ENCODE measurements around the gene KIF5C. TPM values are rescaled to one million over a fixed set of nuclear protein-coding genes. Genes with fewer than 3 reads are reported as not detected.

The KIF5C gene
- total RNA-seq, 1 experiment from 2014 or later: 8.3 TPM

- H3K4me1 ChIP-seq (ENCODE audit: low read length): no peaks in the 10 kb centered on the region
- H3K4me2 ChIP-seq (ENCODE audit: low read depth, low read length, poor library complexity, severe bottlenecking): no peak overlapping the region
- no peaks in the 10 kb centered on the region for H3K9me3 ChIP-seq (ENCODE audit: low read length)
- no peaks in the 10 kb centered on the region for H3K36me3 ChIP-seq (ENCODE audit: insufficient read depth, low read length)
- H3K79me2 ChIP-seq (ENCODE audit: low read length): no peaks in the 10 kb centered on the region
- no peaks in the 10 kb centered on the region for H3K9me2 ChIP-seq (replicated peaks; ENCODE audit: insufficient read depth, low read length)
- no peak overlapping the region for H3K27ac ChIP-seq (ENCODE audit: low read length)
- H2AFZ ChIP-seq (ENCODE audit: low read length): no peak overlapping the region
- H4K20me1 ChIP-seq (ENCODE audit: insufficient read depth, low read depth, low read length): no peaks in the 10 kb centered on the region
- DNase-seq: no peak
- no peak overlapping the region for H3K9ac ChIP-seq (ENCODE audit: low read length)
- no peaks in the 10 kb centered on the region for H3K27me3 ChIP-seq (ENCODE audit: low read length)
- H3K4me3 ChIP-seq (ENCODE audit: low read length): no peak overlapping the region
Observed at GRCh38 chr2:149056541-149057255, 181.7 kb downstream of the KIF5C start.

DNA sequence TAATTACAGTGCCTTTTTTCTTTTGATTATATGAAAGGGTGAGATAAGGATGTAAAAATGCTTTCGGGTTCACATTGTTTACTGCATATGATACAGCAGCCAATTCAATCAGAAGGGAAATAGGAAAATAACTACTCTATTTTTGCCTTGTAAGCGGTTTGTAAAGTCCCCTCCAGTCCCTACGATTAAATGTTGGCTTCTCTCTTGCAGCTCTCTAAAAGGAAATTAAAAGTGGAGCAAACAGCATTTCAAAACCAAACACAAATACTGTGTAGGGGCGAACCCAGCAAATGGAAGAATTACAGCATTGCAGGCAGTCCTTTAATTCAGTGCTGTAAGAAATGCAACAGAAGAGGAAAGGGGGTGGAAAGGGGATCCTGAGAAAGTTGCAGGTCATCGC is 182.4 kb downstream of the KIF5C start:
- Histone ChIP-seq H3K36me3 (ENCODE audit: insufficient read depth, low read length) (no peaks in the 10 kb centered on the region), H2AFZ (ENCODE audit: low read length) (no peak overlapping the region), H4K20me1 (ENCODE audit: insufficient read depth, low read depth, low read length) (no peaks in the 10 kb centered on the region), H3K9me2 (replicated peaks; ENCODE audit: insufficient read depth, low read length) (no peaks in the 10 kb centered on the region), H3K4me1 (ENCODE audit: low read length) (no peaks in the 10 kb centered on the region), H3K79me2 (ENCODE audit: low read length) (no peaks in the 10 kb centered on the region), H3K27me3 (ENCODE audit: low read length) (no peaks in the 10 kb centered on the region), H3K4me3 (ENCODE audit: low read length) (no peak overlapping the region), H3K9me3 (ENCODE audit: low read length) (no peaks in the 10 kb centered on the region), H3K4me2 (ENCODE audit: low read depth, low read length, poor library complexity, severe bottlenecking) (no peak overlapping the region), H3K9ac (ENCODE audit: low read length) (no peak overlapping the region), H3K27ac (ENCODE audit: low read length) (no peak overlapping the region)
- no peak for DNase-seq

DNA sequence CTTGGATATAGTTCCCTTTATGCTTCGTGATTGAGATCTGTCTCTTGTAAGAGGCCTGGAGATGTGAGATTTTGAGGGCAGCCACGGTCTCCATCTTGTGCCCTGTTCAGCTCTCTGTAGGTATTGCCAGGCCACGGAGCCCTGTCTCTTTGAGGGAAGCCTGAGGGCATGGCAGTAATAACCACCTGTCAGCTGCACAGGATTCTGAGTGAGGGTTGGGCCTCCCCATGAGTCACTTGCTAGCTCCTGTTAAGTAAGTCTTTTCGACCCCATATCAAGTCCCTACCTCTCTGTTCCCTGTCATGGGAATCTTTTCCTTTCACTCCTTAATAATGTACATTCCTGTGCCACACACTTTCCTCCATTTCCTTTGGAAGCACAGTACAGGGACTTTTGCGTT is 183.9 kb downstream of the KIF5C start:
- Histone ChIP-seq H4K20me1 (ENCODE audit: insufficient read depth, low read depth, low read length) (no peaks in the 10 kb centered on the region), H3K4me3 (ENCODE audit: low read length) (no peak overlapping the region), H3K9me2 (replicated peaks; ENCODE audit: insufficient read depth, low read length) (no peaks in the 10 kb centered on the region), H2AFZ (ENCODE audit: low read length) (no peak overlapping the region), H3K27me3 (ENCODE audit: low read length) (no peaks in the 10 kb centered on the region), H3K9me3 (ENCODE audit: low read length) (no peaks in the 10 kb centered on the region), H3K27ac (ENCODE audit: low read length) (no peak overlapping the region), H3K36me3 (ENCODE audit: insufficient read depth, low read length) (no peaks in the 10 kb centered on the region), H3K79me2 (ENCODE audit: low read length) (no peaks in the 10 kb centered on the region), H3K4me2 (ENCODE audit: low read depth, low read length, poor library complexity, severe bottlenecking) (no peak overlapping the region), H3K4me1 (ENCODE audit: low read length) (no peaks in the 10 kb centered on the region), H3K9ac (ENCODE audit: low read length) (no peak overlapping the region)
- DNase-seq: no peak

DNA sequence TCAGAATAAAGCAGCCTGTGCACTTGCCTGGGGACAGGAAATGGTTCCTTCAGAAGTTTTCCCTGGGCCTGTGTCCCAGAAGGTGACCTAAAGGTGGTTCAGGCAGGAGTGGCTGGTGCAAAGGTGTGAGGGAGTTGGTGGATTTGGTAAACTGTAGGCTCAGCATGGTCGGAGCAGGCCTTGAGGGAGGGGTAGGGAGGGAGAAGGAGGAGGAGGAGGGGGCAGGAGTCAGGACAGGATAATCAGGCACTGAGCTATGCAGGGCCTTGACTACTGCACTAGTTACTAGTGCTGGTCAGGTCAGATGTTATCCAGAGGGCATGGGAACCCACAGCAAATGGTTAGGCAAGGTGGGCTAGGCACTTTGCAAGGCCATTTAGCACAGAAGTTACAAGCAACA is 184.8 kb downstream of the KIF5C start:
- Histone ChIP-seq H4K20me1 (ENCODE audit: insufficient read depth, low read depth, low read length) (no peaks in the 10 kb centered on the region), H3K27ac (ENCODE audit: low read length) (no peak overlapping the region), H3K9me2 (replicated peaks; ENCODE audit: insufficient read depth, low read length) (no peaks in the 10 kb centered on the region), H3K79me2 (ENCODE audit: low read length) (no peaks in the 10 kb centered on the region), H3K4me1 (ENCODE audit: low read length) (no peaks in the 10 kb centered on the region), H3K9me3 (ENCODE audit: low read length) (no peaks in the 10 kb centered on the region), H3K27me3 (ENCODE audit: low read length) (no peaks in the 10 kb centered on the region), H2AFZ (ENCODE audit: low read length) (no peak overlapping the region), H3K4me3 (ENCODE audit: low read length) (no peak overlapping the region), H3K36me3 (ENCODE audit: insufficient read depth, low read length) (no peaks in the 10 kb centered on the region), H3K4me2 (ENCODE audit: low read depth, low read length, poor library complexity, severe bottlenecking) (no peak overlapping the region), H3K9ac (ENCODE audit: low read length) (no peak overlapping the region)
- no peak for DNase-seq

- no peaks in the 10 kb centered on the region for H3K4me1 ChIP-seq (ENCODE audit: low read length)
- no peak overlapping the region for H3K4me2 ChIP-seq (ENCODE audit: low read depth, low read length, poor library complexity, severe bottlenecking)
- H3K79me2 ChIP-seq (ENCODE audit: low read length): no peaks in the 10 kb centered on the region
- H3K9me3 ChIP-seq (ENCODE audit: low read length): no peaks in the 10 kb centered on the region
- no peak overlapping the region for H2AFZ ChIP-seq (ENCODE audit: low read length)
- H3K9me2 ChIP-seq (replicated peaks; ENCODE audit: insufficient read depth, low read length): no peaks in the 10 kb centered on the region
- no peaks in the 10 kb centered on the region for H4K20me1 ChIP-seq (ENCODE audit: insufficient read depth, low read depth, low read length)
- no peak overlapping the region for H3K9ac ChIP-seq (ENCODE audit: low read length)
- H3K27me3 ChIP-seq (ENCODE audit: low read length): no peaks in the 10 kb centered on the region
- H3K36me3 ChIP-seq (ENCODE audit: insufficient read depth, low read length): no peaks in the 10 kb centered on the region
- DNase-seq: no peak
- H3K4me3 ChIP-seq (ENCODE audit: low read length): no peak overlapping the region
- H3K27ac ChIP-seq (ENCODE audit: low read length): no peak overlapping the region
Observed at GRCh38 chr2:149061133-149061745, 186.2 kb downstream of the KIF5C start.

GRCh38 chr2:149062531-149062930 is 187.5 kb downstream of the KIF5C start:
- Histone ChIP-seq H3K79me2 (ENCODE audit: low read length) (no peaks in the 10 kb centered on the region), H2AFZ (ENCODE audit: low read length) (no peak overlapping the region), H4K20me1 (ENCODE audit: insufficient read depth, low read depth, low read length) (no peaks in the 10 kb centered on the region), H3K36me3 (ENCODE audit: insufficient read depth, low read length) (no peaks in the 10 kb centered on the region), H3K9me3 (ENCODE audit: low read length) (no peaks in the 10 kb centered on the region), H3K4me2 (ENCODE audit: low read depth, low read length, poor library complexity, severe bottlenecking) (no peak overlapping the region), H3K27ac (ENCODE audit: low read length) (no peak overlapping the region), H3K4me3 (ENCODE audit: low read length) (no peak overlapping the region), H3K27me3 (ENCODE audit: low read length) (no peaks in the 10 kb centered on the region), H3K9me2 (replicated peaks; ENCODE audit: insufficient read depth, low read length) (no peaks in the 10 kb centered on the region), H3K9ac (ENCODE audit: low read length) (no peak overlapping the region), H3K4me1 (ENCODE audit: low read length) (no peaks in the 10 kb centered on the region)
- no peak for DNase-seq

- Histone ChIP-seq H3K27me3 (ENCODE audit: low read length) (no peaks in the 10 kb centered on the region), H3K36me3 (ENCODE audit: insufficient read depth, low read length) (no peaks in the 10 kb centered on the region), H2AFZ (ENCODE audit: low read length) (no peak overlapping the region), H3K79me2 (ENCODE audit: low read length) (no peaks in the 10 kb centered on the region), H3K4me1 (ENCODE audit: low read length) (no peaks in the 10 kb centered on the region), H3K9ac (ENCODE audit: low read length) (no peak overlapping the region), H3K9me2 (replicated peaks; ENCODE audit: insufficient read depth, low read length) (no peaks in the 10 kb centered on the region), H3K4me2 (ENCODE audit: low read depth, low read length, poor library complexity, severe bottlenecking) (no peak overlapping the region), H3K4me3 (ENCODE audit: low read length) (no peak overlapping the region), H3K27ac (ENCODE audit: low read length) (no peak overlapping the region), H4K20me1 (ENCODE audit: insufficient read depth, low read depth, low read length) (no peaks in the 10 kb centered on the region), H3K9me3 (ENCODE audit: low read length) (no peaks in the 10 kb centered on the region)
- no peak for DNase-seq
Observed at GRCh38 chr2:149063177-149063576, 188.2 kb downstream of the KIF5C start.

- Histone ChIP-seq H3K4me3 (ENCODE audit: low read length) (no peak overlapping the region), H3K27ac (ENCODE audit: low read length) (no peak overlapping the region), H3K79me2 (ENCODE audit: low read length) (no peaks in the 10 kb centered on the region), H3K27me3 (ENCODE audit: low read length) (no peaks in the 10 kb centered on the region), H3K36me3 (ENCODE audit: insufficient read depth, low read length) (no peaks in the 10 kb centered on the region), H3K9me3 (ENCODE audit: low read length) (no peaks in the 10 kb centered on the region), H3K9ac (ENCODE audit: low read length) (no peak overlapping the region), H4K20me1 (ENCODE audit: insufficient read depth, low read depth, low read length) (no peaks in the 10 kb centered on the region), H3K4me2 (ENCODE audit: low read depth, low read length, poor library complexity, severe bottlenecking) (no peak overlapping the region), H3K9me2 (replicated peaks; ENCODE audit: insufficient read depth, low read length) (no peaks in the 10 kb centered on the region), H2AFZ (ENCODE audit: low read length) (no peak overlapping the region), H3K4me1 (ENCODE audit: low read length) (no peaks in the 10 kb centered on the region)
- DNase-seq: no peak
Observed at GRCh38 chr2:149064365-149064841, 189.4 kb downstream of the KIF5C start.
